ENCODE measurements around the gene RPS29.

Gene RPS29

DNA sequence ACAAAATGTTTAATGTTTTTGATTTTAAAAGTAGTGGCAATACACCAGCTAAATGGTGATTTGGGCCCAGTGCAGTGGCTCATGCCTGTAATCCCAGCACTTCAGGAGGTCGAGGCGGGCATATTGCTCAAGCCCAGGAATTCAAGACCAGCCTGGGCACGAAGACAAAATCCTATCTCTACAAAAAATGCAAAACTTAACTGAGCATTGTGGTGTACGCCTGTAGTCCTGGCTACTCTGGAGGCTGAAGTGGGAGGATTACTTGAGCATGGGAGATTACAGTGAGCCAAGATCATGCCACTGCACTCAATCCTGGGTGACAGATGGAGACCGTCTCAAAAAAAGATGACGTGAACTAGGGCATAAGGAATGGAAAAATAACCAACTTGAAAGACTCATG, 29.6 kb upstream of the RPS29 start:
- Histone ChIP-seq H3K9ac (ENCODE audit: insufficient read length, low read depth) (no peak overlapping the region), H3K4me3 (ENCODE audit: insufficient read length, low read depth) (no peak overlapping the region), H3K27me3 (ENCODE audit: insufficient read depth, insufficient read length) (no peaks in the 10 kb centered on the region), H3K36me3 (ENCODE audit: insufficient read depth, insufficient read length, low read length) (peaks cover 31% of the 10 kb centered on the region), H3K4me1 (ENCODE audit: insufficient read depth, insufficient read length) (no peaks in the 10 kb centered on the region), H3K9me3 (ENCODE audit: insufficient read depth, low read length) (no peaks in the 10 kb centered on the region)
- no peak for DNase-seq (ENCODE audit: low read depth, low spot score)
- TF ChIP-seq SUZ12 (IDR thresholded peaks at IDR 0.05; ENCODE audit: extremely low read depth, insufficient read depth, insufficient read length) (no peak), ZNF274 (IDR thresholded peaks at IDR 0.05; ENCODE audit: low read depth, low read length) (no peak)

DNA sequence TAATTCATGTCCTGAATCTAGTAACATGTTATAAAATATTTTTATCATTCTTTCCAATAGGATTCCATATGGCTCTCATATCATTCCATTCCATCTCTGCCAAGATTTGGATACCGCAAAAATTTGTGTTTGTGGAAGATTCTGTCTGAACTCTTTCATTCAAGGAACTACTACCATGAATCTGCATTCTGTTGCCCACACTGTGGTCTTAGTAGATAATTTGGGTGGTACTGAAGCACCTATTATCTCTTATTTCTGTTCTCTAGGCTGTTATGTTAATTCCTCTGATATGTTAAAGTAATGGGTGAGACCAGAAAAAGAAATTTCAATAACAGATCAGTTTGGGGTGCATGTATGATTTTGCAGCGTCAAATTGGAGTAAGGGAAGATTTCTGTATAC, 28.0 kb upstream of the RPS29 start:
- no peak for TF ChIP-seq SUZ12 (IDR thresholded peaks at IDR 0.05; ENCODE audit: extremely low read depth, insufficient read depth, insufficient read length)
- no peak for TF ChIP-seq ZNF274 (IDR thresholded peaks at IDR 0.05; ENCODE audit: low read depth, low read length)
- no peak for TF ChIP-seq YY1 (IDR thresholded peaks at IDR 0.05; ENCODE audit: insufficient read depth, insufficient read length)
- Histone ChIP-seq H3K4me1 (ENCODE audit: insufficient read depth, insufficient read length) (no peaks in the 10 kb centered on the region), H3K9ac (ENCODE audit: insufficient read length, low read depth) (no peak overlapping the region), H3K27me3 (ENCODE audit: insufficient read depth, insufficient read length) (no peaks in the 10 kb centered on the region), H3K36me3 (ENCODE audit: insufficient read depth, insufficient read length, low read length) (peaks cover 36% of the 10 kb centered on the region), H3K4me3 (ENCODE audit: insufficient read length, low read depth) (no peak overlapping the region), H3K9me3 (ENCODE audit: insufficient read depth, low read length) (no peaks in the 10 kb centered on the region)
- DNase-seq (ENCODE audit: low read depth, low spot score), result no peak

DNA sequence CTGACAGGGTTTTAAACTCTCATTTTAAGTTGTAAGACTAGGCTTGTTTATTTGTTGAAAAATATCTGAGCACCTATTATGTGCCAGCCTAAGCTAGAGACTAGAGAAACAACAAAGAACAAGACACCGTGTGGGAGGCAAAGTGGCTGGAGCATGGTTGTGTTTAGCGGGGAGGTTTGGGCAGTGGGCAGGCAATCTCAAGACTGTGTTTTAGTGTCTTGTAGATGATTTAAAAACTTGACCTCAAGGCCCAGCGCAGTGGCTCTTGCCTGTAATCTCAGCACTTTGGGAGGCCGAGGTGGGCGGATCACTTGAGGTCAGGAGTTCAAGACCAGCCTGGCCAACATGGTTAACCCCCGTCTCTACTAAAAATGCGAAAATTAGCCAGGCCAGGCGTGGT, 26.5 kb upstream of the RPS29 start:
- peaks cover 30% of the 10 kb centered on the region for H3K36me3 ChIP-seq (ENCODE audit: insufficient read depth, insufficient read length, low read length)
- no peak for TF ChIP-seq SUZ12 (IDR thresholded peaks at IDR 0.05; ENCODE audit: extremely low read depth, insufficient read depth, insufficient read length)
- no peak for TF ChIP-seq YY1 (IDR thresholded peaks at IDR 0.05; ENCODE audit: insufficient read depth, insufficient read length)
- TF ChIP-seq ZNF274 (IDR thresholded peaks at IDR 0.05; ENCODE audit: low read depth, low read length), result no peak

DNA sequence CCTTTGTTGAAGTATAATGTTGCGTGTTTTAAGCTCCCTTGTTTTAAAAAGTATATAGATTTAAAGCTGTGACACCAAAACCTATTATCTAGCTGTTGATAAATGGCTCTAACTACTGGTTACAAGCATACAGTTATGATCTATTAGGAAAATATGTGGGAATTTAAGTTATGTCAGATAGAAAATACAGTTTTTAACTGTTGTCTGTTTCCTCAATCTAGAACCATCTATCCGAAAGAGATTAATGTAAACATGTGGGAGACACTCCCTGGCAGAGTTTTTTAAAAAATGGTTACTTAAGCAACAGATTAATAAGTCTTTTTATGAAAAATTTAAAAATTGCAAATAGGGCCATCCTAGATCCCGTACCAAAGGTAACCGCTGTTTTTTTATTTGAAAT, 26.1 kb upstream of the RPS29 start:
- no peaks in the 10 kb centered on the region for H3K9me3 ChIP-seq (ENCODE audit: insufficient read depth, low read length)
- peaks cover 29% of the 10 kb centered on the region for H3K36me3 ChIP-seq (ENCODE audit: insufficient read depth, insufficient read length, low read length)
- H3K4me1 ChIP-seq (ENCODE audit: insufficient read depth, insufficient read length), result no peaks in the 10 kb centered on the region
- TF ChIP-seq ZNF274 (IDR thresholded peaks at IDR 0.05; ENCODE audit: low read depth, low read length) (no peak), YY1 (IDR thresholded peaks at IDR 0.05; ENCODE audit: insufficient read depth, insufficient read length) (no peak), SUZ12 (IDR thresholded peaks at IDR 0.05; ENCODE audit: extremely low read depth, insufficient read depth, insufficient read length) (no peak)
- H3K4me3 ChIP-seq (ENCODE audit: insufficient read length, low read depth), result no peak overlapping the region
- H3K9ac ChIP-seq (ENCODE audit: insufficient read length, low read depth), result no peak overlapping the region
- no peaks in the 10 kb centered on the region for H3K27me3 ChIP-seq (ENCODE audit: insufficient read depth, insufficient read length)
- DNase-seq (ENCODE audit: low read depth, low spot score), result no peak

More for the DNA sequence above, 26.5 kb upstream of the RPS29 start:
- no peaks in the 10 kb centered on the region for H3K27me3 ChIP-seq (ENCODE audit: insufficient read depth, insufficient read length)
- H3K9ac ChIP-seq (ENCODE audit: insufficient read length, low read depth), result no peak overlapping the region
- H3K9me3 ChIP-seq (ENCODE audit: insufficient read depth, low read length), result no peaks in the 10 kb centered on the region
- no peak overlapping the region for H3K4me3 ChIP-seq (ENCODE audit: insufficient read length, low read depth)
- H3K4me1 ChIP-seq (ENCODE audit: insufficient read depth, insufficient read length), result no peaks in the 10 kb centered on the region
- no peak for DNase-seq (ENCODE audit: low read depth, low spot score)

DNA sequence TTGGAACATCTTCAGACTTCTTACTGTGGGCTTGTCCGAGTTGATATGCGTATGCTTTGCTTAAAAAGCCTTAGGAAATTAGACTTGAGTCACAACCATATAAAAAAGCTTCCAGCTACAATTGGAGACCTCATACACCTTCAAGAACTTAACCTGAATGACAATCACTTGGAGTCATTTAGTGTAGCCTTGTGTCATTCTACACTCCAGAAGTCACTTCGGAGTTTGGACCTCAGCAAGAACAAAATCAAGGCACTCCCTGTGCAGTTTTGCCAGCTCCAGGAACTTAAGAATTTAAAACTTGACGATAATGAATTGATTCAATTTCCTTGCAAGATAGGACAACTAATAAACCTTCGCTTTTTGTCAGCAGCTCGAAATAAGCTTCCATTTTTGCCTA, 21.4 kb upstream of the RPS29 start:
- Histone ChIP-seq H3K9ac (ENCODE audit: insufficient read length, low read depth) (no peak overlapping the region), H3K36me3 (ENCODE audit: insufficient read depth, insufficient read length, low read length) (peaks cover 44% of the 10 kb centered on the region), H3K4me3 (ENCODE audit: insufficient read length, low read depth) (no peak overlapping the region), H3K4me1 (ENCODE audit: insufficient read depth, insufficient read length) (no peaks in the 10 kb centered on the region), H3K9me3 (ENCODE audit: insufficient read depth, low read length) (no peaks in the 10 kb centered on the region), H3K27me3 (ENCODE audit: insufficient read depth, insufficient read length) (no peaks in the 10 kb centered on the region)
- TF ChIP-seq SUZ12 (IDR thresholded peaks at IDR 0.05; ENCODE audit: extremely low read depth, insufficient read depth, insufficient read length) (no peak), YY1 (IDR thresholded peaks at IDR 0.05; ENCODE audit: insufficient read depth, insufficient read length) (no peak), ZNF274 (IDR thresholded peaks at IDR 0.05; ENCODE audit: low read depth, low read length) (no peak)
- DNase-seq (ENCODE audit: low read depth, low spot score), result no peak

- Histone ChIP-seq H3K4me1 (ENCODE audit: insufficient read depth, insufficient read length) (no peaks in the 10 kb centered on the region), H3K4me3 (ENCODE audit: insufficient read length, low read depth) (peak within 1 kb of the TSS; percentile 92), H3K36me3 (ENCODE audit: insufficient read depth, insufficient read length, low read length) (peaks cover 19% of the 10 kb centered on the region), H3K9ac (ENCODE audit: insufficient read length, low read depth) (peak within 1 kb of the TSS; percentile 89), H3K27me3 (ENCODE audit: insufficient read depth, insufficient read length) (no peaks in the 10 kb centered on the region), H3K9me3 (ENCODE audit: insufficient read depth, low read length) (no peaks in the 10 kb centered on the region)
- TF ChIP-seq YY1 (IDR thresholded peaks at IDR 0.05; ENCODE audit: insufficient read depth, insufficient read length) (peak; percentile 67), SUZ12 (IDR thresholded peaks at IDR 0.05; ENCODE audit: extremely low read depth, insufficient read depth, insufficient read length) (no peak)
- peak; percentile 50 for DNase-seq (ENCODE audit: low read depth, low spot score)
These were observed 12.5 kb upstream of the RPS29 start, which contains the start of gene LRR1 for GRCh38 chr14:49598485-49599300. TSS of gene LRR1 (plus strand) at chr14:49598940. CDS start at chr14:49599021, 81 bp downstream.

- Histone ChIP-seq H3K4me1 (ENCODE audit: insufficient read depth, insufficient read length) (no peaks in the 10 kb centered on the region), H3K36me3 (ENCODE audit: insufficient read depth, insufficient read length, low read length) (peaks cover 17% of the 10 kb centered on the region), H3K27me3 (ENCODE audit: insufficient read depth, insufficient read length) (no peaks in the 10 kb centered on the region), H3K9me3 (ENCODE audit: insufficient read depth, low read length) (no peaks in the 10 kb centered on the region), H3K9ac (ENCODE audit: insufficient read length, low read depth) (peak overlapping the region; percentile 89), H3K4me3 (ENCODE audit: insufficient read length, low read depth) (peak overlapping the region; percentile 92)
- DNase-seq (ENCODE audit: low read depth, low spot score), result no peak
- TF ChIP-seq SUZ12 (IDR thresholded peaks at IDR 0.05; ENCODE audit: extremely low read depth, insufficient read depth, insufficient read length), result no peak
- no peak for TF ChIP-seq ZNF274 (IDR thresholded peaks at IDR 0.05; ENCODE audit: low read depth, low read length)
- TF ChIP-seq YY1 (IDR thresholded peaks at IDR 0.05; ENCODE audit: insufficient read depth, insufficient read length), result no peak
These were observed 12.0 kb upstream of the RPS29 start for GRCh38 chr14:49598189-49598484.
